GM21576 (cell line): ENCODE data around the gene MAGED4.
"Not testable (repeated sequence)": the region's sequence is repeated elsewhere in the genome, so short reads cannot be mapped to it uniquely, and the experiment has no call there.

Experiments
- ATAC-seq: cut with Tn5 transposase; IDR thresholded peaks from one replicate; pipeline ENCODE4 v1.9.1; 2021; ENCODE audit warnings: mild to moderate bottlenecking, moderate library complexity; ENCODE audit not compliant: unreplicated experiment

The MAGED4 gene

GRCh38 chrX:52184440-52185077 lies at the start of gene MAGED4:
Gene MAGED4 (plus strand): TSS chrX:52184888. CDS start chrX:52185923, 1,035 bp downstream.
- not testable (repeated sequence) for ATAC-seq

GRCh38 chrX:52138830-52139544 lies 45.7 kb upstream of the MAGED4 start:
- ATAC-seq: no peak

GRCh38 chrX:52139545-52139895 lies 45.2 kb upstream of the MAGED4 start:
- ATAC-seq: no peak

GRCh38 chrX:52140020-52140419 lies 44.7 kb upstream of the MAGED4 start:
- no peak for ATAC-seq

GRCh38 chrX:52150667-52151066 lies 34.0 kb upstream of the MAGED4 start:
- ATAC-seq: not testable (repeated sequence)

- not testable (repeated sequence) for ATAC-seq
Observed at GRCh38 chrX:52160140-52160539, 24.5 kb upstream of the MAGED4 start.

GRCh38 chrX:52166840-52167239 lies 17.8 kb upstream of the MAGED4 start:
- no peak for ATAC-seq

GRCh38 chrX:52171055-52171454 lies 13.6 kb upstream of the MAGED4 start:
- not testable (repeated sequence) for ATAC-seq

- not testable (repeated sequence) for ATAC-seq
Observed at GRCh38 chrX:52185078-52185453, 378 bp downstream of the MAGED4 start.

GRCh38 chrX:52211405-52211804 lies 26.7 kb downstream of the MAGED4 start:
- not testable (repeated sequence) for ATAC-seq

- ATAC-seq: no peak
Observed at GRCh38 chrX:52213276-52213675, 28.6 kb downstream of the MAGED4 start.

GRCh38 chrX:52216541-52216940 lies 31.9 kb downstream of the MAGED4 start:
- ATAC-seq: no peak

- ATAC-seq: no peak
Observed at GRCh38 chrX:52217494-52218160, 32.9 kb downstream of the MAGED4 start.

- no peak for ATAC-seq
Observed at GRCh38 chrX:52220936-52221335, 36.2 kb downstream of the MAGED4 start.
